Hippocampal formation (tissue), 2 donors: Measurements from ENCODE around the gene MMP19.
"Not testable (repeated sequence)": the region's sequence is repeated elsewhere in the genome, so short reads cannot be mapped to it uniquely, and the experiment has no call there.

Experiments
- DNase-seq, 2 donors: peaks; one replicate each; lab custom pipeline; 2025; lab: John Stamatoyannopoulos, UW

MMP19 gene, protein sequence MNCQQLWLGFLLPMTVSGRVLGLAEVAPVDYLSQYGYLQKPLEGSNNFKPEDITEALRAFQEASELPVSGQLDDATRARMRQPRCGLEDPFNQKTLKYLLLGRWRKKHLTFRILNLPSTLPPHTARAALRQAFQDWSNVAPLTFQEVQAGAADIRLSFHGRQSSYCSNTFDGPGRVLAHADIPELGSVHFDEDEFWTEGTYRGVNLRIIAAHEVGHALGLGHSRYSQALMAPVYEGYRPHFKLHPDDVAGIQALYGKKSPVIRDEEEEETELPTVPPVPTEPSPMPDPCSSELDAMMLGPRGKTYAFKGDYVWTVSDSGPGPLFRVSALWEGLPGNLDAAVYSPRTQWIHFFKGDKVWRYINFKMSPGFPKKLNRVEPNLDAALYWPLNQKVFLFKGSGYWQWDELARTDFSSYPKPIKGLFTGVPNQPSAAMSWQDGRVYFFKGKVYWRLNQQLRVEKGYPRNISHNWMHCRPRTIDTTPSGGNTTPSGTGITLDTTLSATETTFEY

GRCh38 chr12:55842681-55843429, at the start of gene MMP19:
Gene MMP19 (minus strand): TSS chr12:55842936. CDS start chr12:55842830, 106 bp downstream.
- DNase-seq, result no peak

DNA sequence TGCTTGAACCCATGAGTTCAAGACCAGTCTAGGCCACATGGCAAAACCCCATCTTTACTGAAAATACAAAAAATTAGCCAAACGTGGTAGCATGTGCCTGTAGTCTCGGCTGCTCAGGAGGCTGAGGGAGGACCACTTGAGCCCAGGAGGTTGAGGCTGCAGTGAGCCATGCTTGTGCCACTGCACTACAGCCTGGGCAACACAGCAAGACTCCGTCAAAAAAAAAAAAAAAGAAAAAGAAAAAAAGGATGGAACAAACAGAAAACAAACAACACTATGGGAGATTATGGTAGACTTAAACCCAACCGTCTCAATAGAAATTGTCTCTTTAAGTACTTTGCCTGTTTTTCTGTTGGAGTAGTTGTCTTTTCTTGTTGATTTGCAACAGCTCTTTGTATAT, 48.6 kb upstream of the MMP19 start:
- no peak for DNase-seq

DNA sequence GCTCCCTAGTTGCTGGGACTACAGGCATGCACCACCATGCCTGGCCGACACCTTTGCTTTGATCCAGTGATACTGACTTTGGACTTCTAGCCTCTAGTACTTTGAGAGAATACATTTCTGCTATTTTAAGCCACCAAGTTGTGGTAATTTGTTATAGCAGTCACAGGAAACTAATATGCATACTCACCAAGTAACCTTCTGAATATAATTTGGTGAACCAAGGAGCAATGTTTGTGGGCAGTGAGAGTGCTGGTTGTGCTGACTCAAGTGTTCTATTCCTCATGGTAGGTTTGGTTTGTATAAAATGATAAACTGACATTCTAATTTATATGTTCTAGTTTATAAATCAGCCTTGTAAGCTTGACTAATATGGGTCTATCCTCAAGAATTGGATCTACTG, 42.4 kb upstream of the MMP19 start:
- no peak for DNase-seq

- DNase-seq, result no peak
These were observed 35.1 kb upstream of the MMP19 start for GRCh38 chr12:55877824-55878223.

DNA sequence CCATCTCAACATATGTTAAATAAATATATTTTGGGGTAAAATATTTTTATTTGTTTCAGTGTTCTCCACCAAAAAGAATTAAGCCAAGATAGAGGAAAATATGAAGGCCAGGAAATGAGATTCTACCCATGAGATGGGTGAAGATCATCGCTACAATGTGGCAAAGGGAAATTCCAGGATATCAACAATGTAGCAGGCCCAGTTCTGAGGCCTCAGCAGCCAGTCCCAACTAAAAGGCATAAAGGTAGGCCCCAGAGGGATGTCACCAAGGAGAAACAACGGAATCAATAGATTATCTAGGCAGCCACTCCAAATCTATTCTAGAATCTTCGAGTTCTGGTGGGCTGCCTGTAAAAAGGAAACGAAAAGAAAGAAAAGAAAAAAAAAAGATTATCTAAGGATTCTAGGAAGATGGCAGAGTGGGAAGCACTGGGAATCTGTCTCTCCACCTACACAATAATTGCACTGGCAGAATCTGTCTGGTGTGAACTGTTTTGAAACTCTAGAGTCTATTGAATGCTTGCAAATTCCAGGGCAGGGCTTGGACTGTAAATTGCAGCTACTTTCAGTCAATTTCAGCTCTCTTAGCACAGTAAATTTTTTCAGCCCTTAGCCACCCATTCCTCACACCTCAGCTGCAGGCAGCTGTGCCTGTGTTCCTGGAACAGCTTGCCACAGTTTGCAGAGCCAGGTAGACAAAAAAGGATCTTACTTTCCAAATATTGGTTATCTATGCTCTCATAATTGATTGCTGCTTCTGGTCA, 33.1 kb upstream of the MMP19 start:
- DNase-seq, result peak in 1 of 2 donors; percentile 22

DNA sequence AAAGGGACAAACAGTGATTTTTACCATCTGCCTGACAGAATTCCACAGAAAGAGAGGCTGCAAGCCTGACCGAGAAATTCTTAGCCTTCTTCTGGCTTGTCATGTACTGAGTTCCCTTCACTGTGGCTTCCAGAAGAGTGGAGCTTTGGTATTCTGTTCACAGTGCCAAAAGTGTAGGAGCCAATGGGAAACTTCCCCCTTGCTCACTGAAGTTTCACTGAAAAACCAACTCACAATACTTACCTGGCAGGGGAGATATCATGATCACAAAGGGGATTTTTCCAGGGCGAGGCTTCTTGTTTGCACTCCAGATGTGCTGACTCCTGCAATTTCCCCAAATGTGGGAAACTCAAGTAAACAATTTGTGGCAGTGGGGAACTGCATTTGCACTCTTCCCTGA, 31.7 kb upstream of the MMP19 start:
- DNase-seq, result peak in 1 of 2 donors; percentile 2

- DNase-seq, result not testable (repeated sequence)
These were observed 23.8 kb upstream of the MMP19 start for GRCh38 chr12:55866454-55867004.

DNA sequence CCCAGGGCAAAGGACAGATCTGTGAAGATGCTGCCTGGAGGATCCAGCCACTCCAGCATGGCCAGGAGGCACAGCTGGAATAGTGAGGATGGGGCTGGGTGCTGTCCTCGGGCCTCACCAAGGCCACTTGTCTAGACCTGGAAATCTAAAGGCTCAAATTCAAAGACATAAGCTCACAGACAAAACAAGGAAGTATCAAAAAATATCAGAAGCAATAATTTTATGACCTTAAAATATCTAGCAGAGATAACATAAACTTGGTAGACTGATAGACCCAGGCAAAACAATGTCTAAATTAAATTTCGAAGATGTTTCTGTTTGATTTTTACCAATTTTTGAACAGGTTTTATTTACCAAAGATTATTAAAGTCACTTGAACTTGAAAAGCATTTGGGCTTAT, 22.6 kb upstream of the MMP19 start:
- DNase-seq, result no peak

- not testable (repeated sequence) for DNase-seq
These were observed 20.2 kb upstream of the MMP19 start for GRCh38 chr12:55862931-55863330.

DNA sequence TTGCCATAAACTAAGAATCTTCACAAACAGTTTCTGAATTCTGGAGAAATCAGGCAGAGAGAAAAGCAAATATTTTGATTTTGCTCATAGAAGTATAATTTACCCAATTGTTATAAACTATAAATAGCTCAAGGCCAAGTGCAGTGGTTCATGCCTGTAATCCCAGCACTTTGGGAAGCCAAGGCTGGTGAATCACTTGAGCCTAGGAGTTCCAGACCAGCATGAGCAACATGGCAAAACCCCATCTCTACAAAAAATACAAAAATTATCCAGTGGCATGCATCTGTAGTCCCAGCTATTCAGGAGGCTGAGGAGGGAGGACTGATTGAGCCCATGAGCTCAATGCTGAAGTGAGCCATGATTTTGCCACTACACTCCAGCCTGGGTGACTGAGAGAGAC, 19.6 kb upstream of the MMP19 start:
- no peak for DNase-seq

- no peak for DNase-seq
These were observed 19.1 kb upstream of the MMP19 start for GRCh38 chr12:55861871-55862270.

GRCh38 chr12:55861396-55861795, 18.7 kb upstream of the MMP19 start:
- DNase-seq, result no peak

GRCh38 chr12:55852740-55853139, 10.0 kb upstream of the MMP19 start:
- DNase-seq, result no peak

GRCh38 chr12:55850893-55851292, 8.2 kb upstream of the MMP19 start:
- DNase-seq, result no peak

DNA sequence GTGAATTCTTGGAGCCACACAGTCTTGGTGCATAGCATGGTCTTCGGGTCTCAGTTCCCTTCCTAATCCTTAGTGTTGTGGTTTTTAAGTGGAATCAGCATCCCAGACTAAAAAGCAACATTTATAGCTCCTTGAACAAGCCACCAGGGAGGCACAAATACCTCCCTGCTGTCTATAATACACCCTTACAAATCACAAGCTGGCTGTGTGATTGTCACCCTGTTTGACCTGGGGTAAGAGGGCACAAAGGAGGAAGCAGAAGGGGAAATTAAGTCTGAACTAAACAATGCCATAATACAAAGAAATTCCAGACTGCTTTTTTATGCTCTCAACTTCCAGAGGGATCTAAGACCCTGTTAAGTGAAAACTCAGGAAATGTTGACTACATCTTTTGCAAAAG, 7.7 kb upstream of the MMP19 start:
- DNase-seq, result no peak

GRCh38 chr12:55849616-55850343, 7.0 kb upstream of the MMP19 start:
- DNase-seq, result no peak

DNA sequence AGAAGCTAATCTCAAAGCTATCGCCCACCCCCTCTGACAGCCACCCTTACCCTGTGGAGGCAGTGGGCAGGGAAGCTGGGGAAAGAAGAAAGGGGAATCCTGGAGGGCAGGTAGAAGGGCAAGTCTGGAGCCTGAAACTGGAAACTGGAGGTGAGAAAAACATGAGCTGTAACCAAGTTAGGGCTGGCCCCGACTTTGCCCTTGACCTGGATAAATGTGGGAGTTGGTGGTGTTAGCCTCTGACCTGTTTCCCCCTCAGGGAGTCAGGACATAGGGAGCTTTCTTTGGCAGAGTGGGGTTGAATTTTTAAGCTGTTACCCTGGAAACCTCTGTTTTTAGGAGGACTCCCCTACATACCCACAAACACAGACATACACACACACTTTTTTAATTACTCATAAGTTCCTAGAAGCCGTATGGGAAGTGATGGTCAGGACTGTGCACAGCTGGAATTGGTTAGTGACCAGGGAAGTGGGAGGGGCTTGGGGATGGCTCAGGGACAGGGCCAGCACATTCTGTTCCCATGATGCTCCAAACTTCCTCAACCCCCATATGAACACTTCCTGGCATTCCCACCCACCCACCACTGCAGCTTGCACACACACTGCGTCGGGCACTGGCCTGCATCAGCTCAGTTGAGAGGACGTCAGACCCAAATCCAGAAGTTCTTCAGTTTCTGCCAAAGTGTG, 5.0 kb upstream of the MMP19 start:
- DNase-seq, result peak; percentile 4 to 18

GRCh38 chr12:55847033-55847432, 4.3 kb upstream of the MMP19 start:
- DNase-seq, result no peak

DNA sequence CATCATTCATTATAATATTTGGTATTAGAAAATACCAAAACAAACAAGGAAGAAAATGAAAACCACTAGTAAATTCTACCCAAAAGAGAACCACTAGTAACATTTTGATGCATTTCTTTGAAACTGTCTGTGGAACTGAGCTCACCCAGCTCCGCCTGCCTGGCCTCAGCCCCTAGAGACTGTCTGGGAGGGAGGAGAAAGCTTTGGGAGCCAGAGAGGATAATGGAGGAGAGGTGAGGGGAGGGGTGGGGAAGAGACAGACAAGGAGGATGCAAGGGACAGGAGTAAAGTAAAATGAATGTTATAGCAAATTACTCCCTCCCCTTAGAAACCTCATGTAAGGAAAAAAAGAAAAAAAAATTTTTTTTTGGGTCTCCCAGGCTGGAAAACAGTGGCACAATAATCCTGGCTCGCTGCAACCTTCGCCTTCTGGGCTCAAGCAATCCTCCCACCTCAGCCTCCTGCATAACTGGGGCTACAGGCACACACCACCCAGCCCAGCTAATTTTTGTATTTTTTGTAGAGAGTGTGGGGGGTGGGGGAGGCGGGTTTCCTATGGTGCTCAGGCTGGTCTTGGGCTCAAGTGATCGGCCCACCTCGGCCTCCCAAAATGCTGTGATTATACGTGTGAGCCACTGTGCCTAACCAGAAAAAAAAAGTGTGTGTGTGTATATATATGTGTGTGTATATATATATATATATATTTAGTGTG, 3.2 kb upstream of the MMP19 start:
- DNase-seq, result no peak

DNA sequence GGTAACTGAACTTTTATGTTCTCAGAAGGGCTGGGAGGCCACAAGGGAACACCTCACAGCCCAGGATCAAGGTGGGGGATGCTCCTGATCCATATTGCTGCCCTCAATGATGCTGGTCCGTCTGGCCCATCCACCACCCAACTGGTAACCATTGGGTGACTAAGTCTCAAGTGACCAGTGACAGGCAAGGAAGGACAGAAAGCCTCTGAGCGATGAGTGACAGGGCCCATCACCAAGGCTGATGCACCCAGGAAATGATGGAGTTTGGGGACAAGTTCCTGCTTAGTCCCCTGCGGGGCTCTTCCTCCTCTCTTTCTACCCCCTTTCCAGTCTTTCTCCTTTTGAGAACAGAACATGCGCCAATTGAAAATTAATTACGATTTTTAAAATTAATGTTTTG, 2.6 kb upstream of the MMP19 start:
- no peak for DNase-seq
